Caco-2 (cell line): ENCODE results near the gene MAP4K1. TPM values are rescaled to one million over a fixed set of nuclear protein-coding genes. Genes with fewer than 3 reads are reported as not detected.
"Not testable (repeated sequence)": the region's sequence is repeated elsewhere in the genome, so short reads cannot be mapped to it uniquely, and the experiment has no call there.

Experiments
- BruUV-seq: library from RNA; stranded (reverse); fragments of 400-500 nt; replicated peaks from 2 replicates; lab custom pipeline; 2021; lab: Mats Ljungman, UMichigan
- CTCF ChIA-PET: fragments of 300-600 bp; sonication (Branson Sonifier 250); formaldehyde crosslinking; loops from one replicate; lab custom pipeline; 2022; ENCODE audit warnings: antibody characterized with exemption; lab: Charles Lee
- POLR2A ChIA-PET: fragments of 300-600 bp; sonication (Branson Sonifier 250); formaldehyde crosslinking; loops from one replicate; lab custom pipeline; 2022; ENCODE audit warnings: antibody characterized with exemption; lab: Charles Lee
- DNase-seq, 2 experiments: peaks; one replicate each; pipeline versions ENCODE4 v3.0.0 to v3.0.0-alpha.2; 2020 to 2022
- H3K27me3 ChIP-seq: replicated peaks from 2 replicates; pipeline ENCODE4 v1.6.0; 2011; ENCODE audit warnings: low read length; ENCODE audit not compliant: control insufficient read depth, insufficient read depth
- H3K36me3 ChIP-seq: 2 replicates; pipeline ENCODE4 v1.5.1; 2011; ENCODE audit warnings: low read length; ENCODE audit not compliant: control insufficient read depth, insufficient read depth
- H3K4me1 ChIP-seq: fragments of 250-450 bp; sonication (Bioruptor Pico); 2 replicates; pipeline ENCODE4 v1.5.1; 2020; ENCODE audit warnings: mild to moderate bottlenecking
- H3K4me3 ChIP-seq: 2 replicates; pipeline ENCODE4 v1.5.1; 2011; ENCODE audit warnings: low read depth, mild to moderate bottlenecking, control low read depth, low read length
- H3K9me3 ChIP-seq: fragments of 250-450 bp; sonication (Bioruptor Pico); 2 replicates; pipeline ENCODE4 v1.5.1; 2020; ENCODE audit warnings: mild to moderate bottlenecking, moderate library complexity
- H3K27ac Mint-ChIP-seq: one replicate; pipeline ENCODE4 v1.8.0; 2022; ENCODE audit warnings: mixed read lengths; ENCODE audit not compliant: unreplicated experiment
- H3K27me3 Mint-ChIP-seq: one replicate; pipeline ENCODE4 v1.8.0; 2022; ENCODE audit warnings: mixed read lengths; ENCODE audit not compliant: insufficient read depth, unreplicated experiment
- H3K36me3 Mint-ChIP-seq: one replicate; pipeline ENCODE4 v1.8.0; 2022; ENCODE audit warnings: mild to moderate bottlenecking, mixed read lengths; ENCODE audit not compliant: insufficient read depth, unreplicated experiment
- H3K4me1 Mint-ChIP-seq: one replicate; pipeline ENCODE4 v1.8.0; 2022; ENCODE audit warnings: low read depth, mixed read lengths; ENCODE audit not compliant: unreplicated experiment
- H3K4me3 Mint-ChIP-seq: one replicate; pipeline ENCODE4 v1.8.0; 2022; ENCODE audit warnings: mild to moderate bottlenecking, moderate library complexity, mixed read lengths; ENCODE audit not compliant: unreplicated experiment
- H3K9me3 Mint-ChIP-seq: one replicate; pipeline ENCODE4 v1.8.0; 2022; ENCODE audit warnings: mixed read lengths; ENCODE audit not compliant: unreplicated experiment
- CTCF ChIP-seq, 2 experiments: fragments of 200-600 bp in 1 of 2; IDR thresholded peaks; 1 replicate in 1 of 2; 2 replicates in 1 of 2; pipeline versions ENCODE4 v1.5.1 to v1.8.0; 2011 to 2022; ENCODE audit warnings: antibody characterized with exemption in 1 of 2, control low read depth in 1 of 2, inconsistent platforms in 1 of 2, low read depth in 1 of 2, low read length in 1 of 2, mild to moderate bottlenecking in 1 of 2, moderate library complexity in 1 of 2; ENCODE audit not compliant: insufficient read depth in 1 of 2, severe bottlenecking in 1 of 2, unreplicated experiment in 1 of 2
- intact Hi-C: fragments of 100-400 bp; cut with micrococcal nuclease; formaldehyde crosslinking; loops from one replicate; pipeline ENCODE4 v1.10.0; 2022; ENCODE audit not compliant: unreplicated experiment
- total RNA-seq: library from RNA; stranded (reverse); gene quantifications from 2 replicates; pipeline ENCODE4 v1.2.3, GENCODE V29; 2022

MAP4K1 gene
- total RNA-seq, 1 experiment from 2014 or later = 1.7 TPM

- no peak for DNase-seq
- Mint-ChIP-seq H3K9me3 (no peaks in the 10 kb centered on the region), H3K4me3 (no peak overlapping the region), H3K27ac (no peak overlapping the region), H3K36me3 (no peaks in the 10 kb centered on the region), H3K4me1 (no peaks in the 10 kb centered on the region), H3K27me3 (peaks cover 11% of the 10 kb centered on the region)
- POLR2A ChIA-PET = no interaction called here
- intact Hi-C loops = no loop called here
- H3K4me1 ChIP-seq = peaks cover 8% of the 10 kb centered on the region
- CTCF ChIA-PET = no interaction called here
- H3K4me3 ChIP-seq = no peak overlapping the region
- BruUV-seq = no TSS peak
- TF ChIP-seq CTCF (IDR thresholded peaks at IDR 0.05; ENCODE audit: insufficient read depth in 1 of 2, low read depth in 1 of 2, low read length in 1 of 2, severe bottlenecking in 1 of 2, unreplicated experiment in 1 of 2) = no peak
- no peaks in the 10 kb centered on the region for H3K27me3 ChIP-seq
- no peaks in the 10 kb centered on the region for H3K9me3 ChIP-seq
- no peaks in the 10 kb centered on the region for H3K36me3 ChIP-seq
Observed at GRCh38 chr19:38559428-38560401, 58.0 kb downstream of the MAP4K1 start.

GRCh38 chr19:38558933-38559332 is 58.8 kb downstream of the MAP4K1 start:
- H3K4me1 Mint-ChIP-seq, H3K4me3 ChIP-seq, BruUV-seq, H3K9me3 Mint-ChIP-seq, H3K4me3 Mint-ChIP-seq, H3K4me1 ChIP-seq, H3K9me3 ChIP-seq, DNase-seq, H3K27ac Mint-ChIP-seq, H3K27me3 ChIP-seq, POLR2A ChIA-PET, H3K36me3 ChIP-seq, intact Hi-C loops, CTCF ChIA-PET, H3K36me3 Mint-ChIP-seq: not testable (repeated sequence)
- H3K27me3 Mint-ChIP-seq = peaks cover 11% of the 10 kb centered on the region

GRCh38 chr19:38557205-38557799 is 60.5 kb downstream of the MAP4K1 start:
- H3K27ac Mint-ChIP-seq = no peak overlapping the region
- no peaks in the 10 kb centered on the region for H3K9me3 ChIP-seq
- H3K36me3 Mint-ChIP-seq = no peaks in the 10 kb centered on the region
- H3K27me3 ChIP-seq = no peaks in the 10 kb centered on the region
- H3K4me3 Mint-ChIP-seq = no peak overlapping the region
- H3K9me3 Mint-ChIP-seq = no peaks in the 10 kb centered on the region
- BruUV-seq = no TSS peak
- no peaks in the 10 kb centered on the region for H3K4me1 Mint-ChIP-seq
- DNase-seq = peak in 1 of 2 experiments; percentile 29
- no peak overlapping the region for H3K4me3 ChIP-seq
- POLR2A ChIA-PET = no interaction called here
- intact Hi-C loops = no loop called here
- CTCF ChIA-PET = interaction anchor here (1.9 kb wide), 1 partner anchor 155 kb away, joined by 6 read pairs; the partner anchor contains the start of gene FAM98C
- TF ChIP-seq CTCF (IDR thresholded peaks at IDR 0.05; ENCODE audit: insufficient read depth in 1 of 2, low read depth in 1 of 2, low read length in 1 of 2, severe bottlenecking in 1 of 2, unreplicated experiment in 1 of 2) = peak in 1 of 2 experiments; percentile 29
- no peaks in the 10 kb centered on the region for H3K4me1 ChIP-seq
- H3K36me3 ChIP-seq = no peaks in the 10 kb centered on the region
- H3K27me3 Mint-ChIP-seq = peaks cover 9% of the 10 kb centered on the region
